Osteoblast (primary cell): ENCODE results near the gene CASKIN2. TPM values are rescaled to one million over a fixed set of nuclear protein-coding genes. Genes with fewer than 3 reads are reported as not detected.

Experiments used
- DNase-seq: peaks from one replicate; pipeline ENCODE4 v3.0.0; 2011; ENCODE audit warnings: low spot score, mixed read lengths; ENCODE audit not compliant: insufficient read length; ENCODE audit errors: missing footprints
- H2AFZ ChIP-seq: 2 replicates; pipeline ENCODE4 v1.6.0; 2011; ENCODE audit warnings: mild to moderate bottlenecking, low read length
- H3K27ac ChIP-seq: 2 replicates; pipeline ENCODE4 v1.5.1; 2011; ENCODE audit warnings: mild to moderate bottlenecking, low read depth, low read length, moderate library complexity
- H3K27me3 ChIP-seq: 2 replicates; pipeline ENCODE4 v1.6.0; 2012; ENCODE audit warnings: mild to moderate bottlenecking, control low read depth, inconsistent platforms, low read length, moderate library complexity; ENCODE audit not compliant: insufficient read depth
- H3K36me3 ChIP-seq: 2 replicates; pipeline ENCODE4 v1.5.1; 2011; ENCODE audit warnings: mild to moderate bottlenecking, low read length, control low read depth, moderate library complexity; ENCODE audit not compliant: insufficient read depth
- H3K4me1 ChIP-seq: 2 replicates; pipeline ENCODE4 v1.5.1; 2011; ENCODE audit warnings: mild to moderate bottlenecking, low read length, control low read depth, moderate library complexity; ENCODE audit not compliant: insufficient read depth
- H3K4me2 ChIP-seq: 2 replicates; pipeline ENCODE4 v1.6.0; 2011; ENCODE audit warnings: mild to moderate bottlenecking, low read length; ENCODE audit not compliant: insufficient read depth
- H3K4me3 ChIP-seq: fragments of 200-600 bp; sonication (generic); 3 replicates; pipeline ENCODE4 v1.5.1; 2012; ENCODE audit warnings: mild to moderate bottlenecking, low read length, inconsistent platforms; ENCODE audit not compliant: insufficient read depth
- H3K79me2 ChIP-seq: 2 replicates; pipeline ENCODE4 v1.6.0; 2012; ENCODE audit warnings: mild to moderate bottlenecking, low read length, control low read depth, inconsistent platforms; ENCODE audit not compliant: insufficient read depth
- H3K9me3 ChIP-seq: 2 replicates; pipeline ENCODE4 v1.5.1; 2011; ENCODE audit warnings: low read depth, low read length, control low read depth
- H4K20me1 ChIP-seq: 2 replicates; pipeline ENCODE4 v1.6.0; 2012; ENCODE audit warnings: mild to moderate bottlenecking, low read length, control low read depth; ENCODE audit not compliant: insufficient read depth
- total RNA-seq: library from RNA; depleted of rRNA; stranded (reverse); fragments of >200 nt; gene quantifications from 2 replicates; pipeline ENCODE4 v1.2.3, GENCODE V29; 2012
- TF ChIP-seq, protein P1 (sequence below): IDR thresholded peaks from 2 replicates; pipeline ENCODE4 v1.5.1; 2011; ENCODE audit warnings: mild to moderate bottlenecking, low read depth, low read length, moderate library complexity; ENCODE audit errors: extremely low read depth

Gene CASKIN2
- total RNA-seq, 1 donor = 8.7 TPM

GRCh38 chr17:75513641-75514000 is 1.7 kb downstream of the CASKIN2 start:
- no peak for DNase-seq
- peaks cover 6% of the 10 kb centered on the region for H3K36me3 ChIP-seq
- H3K79me2 ChIP-seq = peaks cover 30% of the 10 kb centered on the region
- H2AFZ ChIP-seq = no peak overlapping the region
- H3K4me1 ChIP-seq = peaks cover 15% of the 10 kb centered on the region
- H3K9me3 ChIP-seq = no peaks in the 10 kb centered on the region
- H4K20me1 ChIP-seq = peaks cover 42% of the 10 kb centered on the region
- H3K4me2 ChIP-seq = peak overlapping the region; percentile 94
- no peak overlapping the region for H3K4me3 ChIP-seq
- TF ChIP-seq, protein P1, sequence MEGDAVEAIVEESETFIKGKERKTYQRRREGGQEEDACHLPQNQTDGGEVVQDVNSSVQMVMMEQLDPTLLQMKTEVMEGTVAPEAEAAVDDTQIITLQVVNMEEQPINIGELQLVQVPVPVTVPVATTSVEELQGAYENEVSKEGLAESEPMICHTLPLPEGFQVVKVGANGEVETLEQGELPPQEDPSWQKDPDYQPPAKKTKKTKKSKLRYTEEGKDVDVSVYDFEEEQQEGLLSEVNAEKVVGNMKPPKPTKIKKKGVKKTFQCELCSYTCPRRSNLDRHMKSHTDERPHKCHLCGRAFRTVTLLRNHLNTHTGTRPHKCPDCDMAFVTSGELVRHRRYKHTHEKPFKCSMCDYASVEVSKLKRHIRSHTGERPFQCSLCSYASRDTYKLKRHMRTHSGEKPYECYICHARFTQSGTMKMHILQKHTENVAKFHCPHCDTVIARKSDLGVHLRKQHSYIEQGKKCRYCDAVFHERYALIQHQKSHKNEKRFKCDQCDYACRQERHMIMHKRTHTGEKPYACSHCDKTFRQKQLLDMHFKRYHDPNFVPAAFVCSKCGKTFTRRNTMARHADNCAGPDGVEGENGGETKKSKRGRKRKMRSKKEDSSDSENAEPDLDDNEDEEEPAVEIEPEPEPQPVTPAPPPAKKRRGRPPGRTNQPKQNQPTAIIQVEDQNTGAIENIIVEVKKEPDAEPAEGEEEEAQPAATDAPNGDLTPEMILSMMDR = no peak
- no peaks in the 10 kb centered on the region for H3K27me3 ChIP-seq
- H3K27ac ChIP-seq = no peak overlapping the region

- H3K27ac ChIP-seq = no peak overlapping the region
- H3K27me3 ChIP-seq = no peaks in the 10 kb centered on the region
- no peak overlapping the region for H3K4me3 ChIP-seq
- no peaks in the 10 kb centered on the region for H3K9me3 ChIP-seq
- peaks cover 47% of the 10 kb centered on the region for H4K20me1 ChIP-seq
- TF ChIP-seq, protein P1 = no peak
- peaks cover 6% of the 10 kb centered on the region for H3K36me3 ChIP-seq
- peaks cover 30% of the 10 kb centered on the region for H3K79me2 ChIP-seq
- DNase-seq = no peak
- no peak overlapping the region for H2AFZ ChIP-seq
- peaks cover 15% of the 10 kb centered on the region for H3K4me1 ChIP-seq
- no peak overlapping the region for H3K4me2 ChIP-seq
These were observed 2.3 kb downstream of the CASKIN2 start for GRCh38 chr17:75512926-75513640.

- H3K27ac ChIP-seq = no peak overlapping the region
- H3K9me3 ChIP-seq = no peaks in the 10 kb centered on the region
- no peaks in the 10 kb centered on the region for H3K27me3 ChIP-seq
- DNase-seq = no peak
- H3K4me1 ChIP-seq = peaks cover 7% of the 10 kb centered on the region
- H4K20me1 ChIP-seq = peaks cover 44% of the 10 kb centered on the region
- peaks cover 30% of the 10 kb centered on the region for H3K79me2 ChIP-seq
- H3K4me2 ChIP-seq = no peak overlapping the region
- H3K4me3 ChIP-seq = no peak overlapping the region
- TF ChIP-seq, protein P1 = no peak
- H2AFZ ChIP-seq = no peak overlapping the region
- peaks cover 6% of the 10 kb centered on the region for H3K36me3 ChIP-seq
These were observed 3.4 kb downstream of the CASKIN2 start for GRCh38 chr17:75511610-75512575.

- H3K9me3 ChIP-seq = no peaks in the 10 kb centered on the region
- H3K4me2 ChIP-seq = no peak overlapping the region
- no peak for DNase-seq
- no peak overlapping the region for H3K4me3 ChIP-seq
- TF ChIP-seq, protein P1 = no peak
- no peak overlapping the region for H3K27ac ChIP-seq
- H3K4me1 ChIP-seq = peaks cover 7% of the 10 kb centered on the region
- peaks cover 30% of the 10 kb centered on the region for H3K79me2 ChIP-seq
- H3K27me3 ChIP-seq = no peaks in the 10 kb centered on the region
- H2AFZ ChIP-seq = no peak overlapping the region
- peaks cover 10% of the 10 kb centered on the region for H3K36me3 ChIP-seq
- H4K20me1 ChIP-seq = peaks cover 44% of the 10 kb centered on the region
These were observed 4.1 kb downstream of the CASKIN2 start for GRCh38 chr17:75511270-75511609.
